ENCODE measurements around the gene MXD4.

MXD4 gene

GRCh38 chr4:2302387-2303119, 40.6 kb upstream of the MXD4 start:
- TF ChIP-seq, protein P1, sequence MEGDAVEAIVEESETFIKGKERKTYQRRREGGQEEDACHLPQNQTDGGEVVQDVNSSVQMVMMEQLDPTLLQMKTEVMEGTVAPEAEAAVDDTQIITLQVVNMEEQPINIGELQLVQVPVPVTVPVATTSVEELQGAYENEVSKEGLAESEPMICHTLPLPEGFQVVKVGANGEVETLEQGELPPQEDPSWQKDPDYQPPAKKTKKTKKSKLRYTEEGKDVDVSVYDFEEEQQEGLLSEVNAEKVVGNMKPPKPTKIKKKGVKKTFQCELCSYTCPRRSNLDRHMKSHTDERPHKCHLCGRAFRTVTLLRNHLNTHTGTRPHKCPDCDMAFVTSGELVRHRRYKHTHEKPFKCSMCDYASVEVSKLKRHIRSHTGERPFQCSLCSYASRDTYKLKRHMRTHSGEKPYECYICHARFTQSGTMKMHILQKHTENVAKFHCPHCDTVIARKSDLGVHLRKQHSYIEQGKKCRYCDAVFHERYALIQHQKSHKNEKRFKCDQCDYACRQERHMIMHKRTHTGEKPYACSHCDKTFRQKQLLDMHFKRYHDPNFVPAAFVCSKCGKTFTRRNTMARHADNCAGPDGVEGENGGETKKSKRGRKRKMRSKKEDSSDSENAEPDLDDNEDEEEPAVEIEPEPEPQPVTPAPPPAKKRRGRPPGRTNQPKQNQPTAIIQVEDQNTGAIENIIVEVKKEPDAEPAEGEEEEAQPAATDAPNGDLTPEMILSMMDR (IDR thresholded peaks at IDR 0.05): no peak

DNA sequence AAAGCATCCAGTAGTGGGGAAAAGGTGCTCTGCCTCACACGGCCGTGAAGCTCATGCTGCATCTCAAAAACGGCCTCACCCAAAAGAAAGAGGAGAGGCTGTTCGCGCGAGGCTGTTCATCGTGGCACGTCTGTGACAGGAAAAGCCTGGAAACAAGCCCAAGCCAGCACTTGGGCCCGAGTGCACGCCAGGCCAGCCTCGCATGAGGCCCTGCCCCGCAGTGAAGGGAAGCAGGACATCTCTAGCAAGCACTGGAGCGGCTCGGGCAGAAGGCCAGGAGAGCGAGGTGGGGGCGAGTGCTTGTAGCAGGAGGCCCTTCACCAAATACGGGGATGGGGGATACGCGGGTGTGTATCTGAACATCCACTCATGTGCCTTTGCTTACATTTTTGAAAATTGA, 39.9 kb upstream of the MXD4 start:
- TF ChIP-seq, protein P1 (IDR thresholded peaks at IDR 0.05): no peak

GRCh38 chr4:2301225-2301642, 39.3 kb upstream of the MXD4 start:
- TF ChIP-seq, protein P1 (IDR thresholded peaks at IDR 0.05): no peak

DNA sequence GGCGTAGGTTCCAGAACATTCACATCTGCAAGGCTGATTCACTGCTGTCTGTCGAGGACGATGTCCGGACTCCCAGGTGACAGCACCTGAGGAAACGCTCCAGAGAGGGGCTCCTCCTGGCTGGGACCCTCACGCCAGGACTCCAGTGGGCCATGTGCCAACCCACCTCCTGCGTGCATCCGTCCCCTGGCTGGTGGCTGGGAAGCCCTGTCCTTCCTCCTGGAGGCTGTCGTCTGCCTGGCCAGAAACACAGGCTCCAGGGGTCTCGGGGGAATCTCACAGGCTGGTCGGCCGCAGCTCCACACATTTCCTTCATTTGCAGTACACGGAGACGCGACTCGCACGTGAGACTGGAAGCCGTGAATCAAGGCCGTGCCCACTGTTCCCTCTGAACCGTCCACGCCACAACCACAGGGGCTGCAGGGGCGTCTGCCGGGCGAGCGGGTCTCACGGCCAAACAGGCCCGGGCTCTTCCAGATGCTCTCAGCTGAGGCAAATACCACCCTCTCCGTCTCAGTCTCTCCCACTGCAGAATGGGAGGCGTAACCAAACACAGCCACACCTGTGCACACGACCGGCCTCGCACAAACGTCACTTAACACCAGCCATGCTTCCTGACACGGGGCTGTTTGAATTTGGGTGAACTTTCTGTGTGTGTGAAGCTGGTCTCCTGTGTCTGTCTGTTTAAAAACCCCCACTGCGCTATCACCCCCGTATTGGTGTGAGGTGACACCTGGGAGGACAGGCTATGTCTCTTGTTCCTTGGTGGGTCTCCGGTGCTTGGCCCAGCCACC, 38.7 kb upstream of the MXD4 start:
- TF ChIP-seq, protein P1 (IDR thresholded peaks at IDR 0.05): no peak

- TF ChIP-seq, protein P1 (IDR thresholded peaks at IDR 0.05): no peak
These were observed 37.9 kb upstream of the MXD4 start for GRCh38 chr4:2299794-2300193.

DNA sequence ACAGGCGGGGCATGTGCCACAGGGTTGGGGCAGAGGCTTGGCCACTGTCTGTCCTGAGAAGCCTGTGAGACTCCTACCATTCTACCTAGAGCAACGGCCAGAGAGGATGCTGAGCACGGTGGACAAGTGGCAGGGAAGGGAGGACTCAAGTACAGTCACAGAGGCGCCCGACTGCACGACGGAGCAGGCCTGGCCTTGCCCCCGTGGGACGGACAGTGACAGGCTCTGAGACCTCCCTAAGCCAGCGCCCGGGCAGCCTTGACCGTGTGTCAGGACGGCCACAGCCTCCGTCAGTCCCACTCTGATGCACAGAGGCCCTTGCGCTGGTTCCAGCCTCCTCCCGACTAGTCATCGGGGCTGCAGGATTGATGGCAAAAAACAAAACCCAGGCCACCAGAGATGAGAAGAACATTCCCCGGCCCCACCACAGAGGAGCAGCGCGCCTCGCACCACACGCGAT, 36.7 kb upstream of the MXD4 start:
- TF ChIP-seq, protein P1 (IDR thresholded peaks at IDR 0.05): no peak

DNA sequence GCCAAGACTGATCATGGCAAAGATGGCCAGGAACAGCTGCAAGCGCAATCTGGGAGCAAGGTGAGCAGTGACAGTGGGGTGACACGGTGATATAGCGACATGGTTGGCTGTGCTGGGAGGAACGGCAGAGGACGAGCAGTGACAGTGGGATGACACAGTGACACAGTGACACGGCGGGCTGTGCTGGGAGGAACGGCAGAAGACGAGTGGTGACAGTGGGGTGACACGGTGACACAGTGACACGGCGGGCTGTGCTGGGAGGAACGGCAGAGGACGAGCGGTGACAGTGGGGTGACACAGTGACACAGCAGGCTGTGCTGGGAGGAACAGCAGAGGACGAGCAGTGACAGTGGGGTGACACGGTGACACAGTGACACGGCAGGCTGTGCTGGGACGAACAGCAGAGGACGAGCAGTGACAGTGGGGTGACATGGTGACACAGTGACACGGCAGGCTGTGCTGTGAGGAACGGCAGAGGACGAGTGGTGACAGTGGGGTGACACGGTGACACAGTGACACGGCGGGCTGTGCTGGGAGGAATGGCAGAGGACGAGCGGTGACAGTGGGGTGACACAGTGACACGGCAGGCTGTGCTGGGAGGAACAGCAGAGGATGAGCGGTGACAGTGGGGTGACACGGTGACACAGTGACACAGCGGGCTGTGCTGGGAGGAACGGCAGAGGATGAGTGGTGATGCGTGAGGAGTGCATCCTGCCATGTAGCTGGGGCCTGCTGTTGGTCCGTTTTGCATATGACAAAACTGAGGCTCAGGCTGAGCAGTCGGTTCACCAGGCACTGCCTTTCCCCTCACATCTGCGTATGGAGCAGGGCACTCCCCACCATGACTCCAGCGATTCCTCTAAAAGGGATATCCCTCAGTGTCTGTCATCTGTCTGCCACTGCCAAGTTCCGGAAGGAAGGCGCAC, 36.0 kb upstream of the MXD4 start:
- TF ChIP-seq, protein P1 (IDR thresholded peaks at IDR 0.05): no peak

Data from LNCAP (cell line).